H1 (cell line): ENCODE measurements around the gene ANXA2. TPM values are rescaled to one million over a fixed set of nuclear protein-coding genes. Genes with fewer than 3 reads are reported as not detected.

Source experiments
- CTCF ChIA-PET: fragments of 300-600 bp; sonication (Branson Sonifier 250); formaldehyde crosslinking; loops from one replicate; lab custom pipeline; 2021; ENCODE audit not compliant: partially characterized antibody; lab: Charles Lee
- POLR2A ChIA-PET: fragments of 300-600 bp; sonication (Branson Sonifier 250); formaldehyde crosslinking; loops from one replicate; lab custom pipeline; 2021; ENCODE audit warnings: inconsistent platforms; ENCODE audit not compliant: partially characterized antibody; lab: Charles Lee
- DNase-seq, 2 experiments: peaks; one replicate each; pipeline versions ENCODE4 v3.0.0 to v3.0.0-alpha.2; 2010 to 2022; ENCODE audit warnings: low spot score in 2 of 2, low read depth in 1 of 2, mixed read lengths in 1 of 2
- FAIRE-seq: peaks from 2 replicates; lab custom pipeline; 2011; peaks lifted over from hg19 to GRCh38; lab: Jason Lieb, UNC
- H2AFZ ChIP-seq: 2 replicates; pipeline ENCODE4 v1.8.1; 2012; ENCODE audit warnings: low read length, inconsistent platforms
- H2AK5ac ChIP-seq: 2 replicates; pipeline ENCODE4 v1.6.1; 2013; ENCODE audit warnings: low read depth, low read length
- H2BK120ac ChIP-seq: replicated peaks from 2 replicates; pipeline ENCODE3; 2013; ENCODE audit warnings: low read depth, low read length, inconsistent platforms
- H2BK12ac ChIP-seq: 2 replicates; pipeline ENCODE4 v1.6.1; 2013; ENCODE audit warnings: low read depth, low read length
- H2BK15ac ChIP-seq: 2 replicates; pipeline ENCODE4 v1.6.1; 2013; ENCODE audit warnings: low read length
- H2BK20ac ChIP-seq: 2 replicates; pipeline ENCODE4 v1.6.1; 2013; ENCODE audit warnings: low read length
- H2BK5ac ChIP-seq: 2 replicates; pipeline ENCODE4 v1.6.1; 2013; ENCODE audit warnings: low read depth, low read length
- H3K14ac ChIP-seq: 2 replicates; pipeline ENCODE4 v1.6.1; 2013; ENCODE audit warnings: inconsistent platforms; ENCODE audit not compliant: insufficient read length
- H3K18ac ChIP-seq: 2 replicates; pipeline ENCODE4 v1.6.1; 2013; ENCODE audit warnings: low read length; ENCODE audit errors: extremely low read depth
- H3K23ac ChIP-seq: 2 replicates; pipeline ENCODE4 v1.6.1; 2013; ENCODE audit warnings: inconsistent platforms; ENCODE audit not compliant: insufficient read length
- H3K23me2 ChIP-seq: 2 replicates; pipeline ENCODE4 v1.6.1; 2013; ENCODE audit warnings: low read depth, low read length
- H3K27ac ChIP-seq: 2 replicates; pipeline ENCODE4 v1.6.1; 2011; ENCODE audit warnings: low read depth, low read length, inconsistent platforms
- H3K27me3 ChIP-seq, 4 experiments: replicated peaks in 1 of 4; 1 replicate in 1 of 4; 2 replicates in 3 of 4; pipeline versions ENCODE4 v1.6.1 to v1.8.1; 2011 to 2013; ENCODE audit warnings: low read length in 3 of 4, mild to moderate bottlenecking in 3 of 4, inconsistent platforms in 2 of 4, mixed read lengths in 2 of 4, moderate library complexity in 1 of 4; ENCODE audit not compliant: control insufficient read depth in 3 of 4, insufficient read depth in 3 of 4; ENCODE audit errors: extremely low read depth in 1 of 4
- H3K36me3 ChIP-seq, 4 experiments: 2 replicates each; pipeline versions ENCODE4 v1.6.1 to v1.8.1; 2011 to 2013; ENCODE audit warnings: mild to moderate bottlenecking in 4 of 4, low read length in 3 of 4, moderate library complexity in 2 of 4, control low read depth in 1 of 4, inconsistent platforms in 1 of 4; ENCODE audit not compliant: insufficient read depth in 4 of 4, control insufficient read depth in 2 of 4
- H3K4ac ChIP-seq: replicated peaks from 2 replicates; pipeline ENCODE3; 2013; ENCODE audit warnings: low read length, low read depth, mixed read lengths, inconsistent platforms; ENCODE audit not compliant: insufficient read length
- H3K4me1 ChIP-seq, 4 experiments: replicated peaks in 1 of 4; 1 replicate in 1 of 4; 2 replicates in 3 of 4; pipeline versions ENCODE4 v1.6.1 to v1.8.1; 2011 to 2013; ENCODE audit warnings: low read length in 3 of 4, inconsistent platforms in 2 of 4, mixed read lengths in 1 of 4; ENCODE audit not compliant: insufficient read depth in 4 of 4, control insufficient read depth in 3 of 4
- H3K4me2 ChIP-seq, 2 experiments: 2 replicates each; pipeline versions ENCODE4 v1.6.1 to v1.8.1; 2011 to 2013; ENCODE audit warnings: low read depth in 2 of 2, low read length in 2 of 2, control low read depth in 1 of 2, inconsistent platforms in 1 of 2, mild to moderate bottlenecking in 1 of 2; ENCODE audit not compliant: insufficient read depth in 1 of 2
- H3K4me3 ChIP-seq, 4 experiments: fragments of 200-600, 300-600 bp in 1 of 4; sonication (generic), shearing (Covaris generic), sonication (Bioruptor Twin) in 1 of 4; 2 replicates each; pipeline versions ENCODE4 v1.5.1 to v1.8.1; 2011 to 2016; ENCODE audit warnings: low read length in 4 of 4, low read depth in 3 of 4, control low read depth in 2 of 4, inconsistent platforms in 2 of 4, mild to moderate bottlenecking in 2 of 4, mixed read lengths in 1 of 4, moderate library complexity in 1 of 4; ENCODE audit not compliant: insufficient read depth in 2 of 4; ENCODE audit errors: extremely low read depth in 1 of 4
- H3K56ac ChIP-seq: replicated peaks from 2 replicates; pipeline ENCODE3; 2013; ENCODE audit warnings: low read depth, mild to moderate bottlenecking, mixed read lengths, low read length, inconsistent platforms; ENCODE audit not compliant: insufficient read length
- H3K79me1 ChIP-seq: 2 replicates; pipeline ENCODE4 v1.6.1; 2013; ENCODE audit warnings: low read depth, low read length, control low read depth
- H3K79me2 ChIP-seq, 2 experiments: 2 replicates each; pipeline versions ENCODE4 v1.6.1 to v1.8.1; 2012 to 2013; ENCODE audit warnings: low read length in 2 of 2, mild to moderate bottlenecking in 2 of 2, inconsistent platforms in 1 of 2; ENCODE audit not compliant: insufficient read depth in 2 of 2, control insufficient read depth in 1 of 2
- H3K9ac ChIP-seq, 4 experiments: replicated peaks in 1 of 4; 1 replicate in 1 of 4; 2 replicates in 3 of 4; pipeline versions ENCODE4 v1.6.1 to v1.8.1; 2011 to 2013; ENCODE audit warnings: low read depth in 3 of 4, low read length in 3 of 4, control low read depth in 2 of 4, mild to moderate bottlenecking in 2 of 4, moderate library complexity in 2 of 4, inconsistent platforms in 1 of 4; ENCODE audit errors: extremely low read depth in 1 of 4
- H3K9me3 ChIP-seq, 2 experiments: 2 replicates each; pipeline versions ENCODE4 v1.6.1 to v1.8.1; 2012 to 2013; ENCODE audit warnings: mild to moderate bottlenecking in 2 of 2, moderate library complexity in 2 of 2, control low read depth in 1 of 2, inconsistent platforms in 1 of 2, low read depth in 1 of 2, low read length in 1 of 2, mixed read lengths in 1 of 2; ENCODE audit not compliant: insufficient read depth in 2 of 2
- H4K20me1 ChIP-seq, 2 experiments: replicated peaks in 1 of 2; 2 replicates each; pipeline versions ENCODE3 to v1.8.1; 2011 to 2013; ENCODE audit warnings: inconsistent platforms in 2 of 2, low read length in 2 of 2, mild to moderate bottlenecking in 1 of 2; ENCODE audit not compliant: insufficient read depth in 2 of 2, control insufficient read depth in 1 of 2
- H4K5ac ChIP-seq: 2 replicates; pipeline ENCODE4 v1.6.1; 2013; ENCODE audit warnings: low read length, low read depth, mixed read lengths, inconsistent platforms; ENCODE audit not compliant: insufficient read length
- H4K8ac ChIP-seq: 2 replicates; pipeline ENCODE4 v1.8.0; 2013; ENCODE audit warnings: mild to moderate bottlenecking, moderate library complexity, low read length, inconsistent platforms; ENCODE audit not compliant: insufficient read depth; ENCODE audit errors: extremely low read depth
- H4K91ac ChIP-seq: replicated peaks from 2 replicates; pipeline ENCODE3; 2013; ENCODE audit warnings: low read length, mixed read lengths, inconsistent platforms; ENCODE audit not compliant: insufficient read length
- ASH2L ChIP-seq: fragments of 200-600, 300-600 bp; sonication (generic); IDR thresholded peaks from one replicate; pipeline ENCODE4 v1.7.1; 2017; ENCODE audit warnings: low read length
- CTBP2 ChIP-seq: IDR thresholded peaks from 2 replicates; pipeline ENCODE4 v1.7.0; 2011; ENCODE audit warnings: borderline replicate concordance, mild to moderate bottlenecking, moderate library complexity, mixed read lengths, low read length; ENCODE audit not compliant: insufficient read depth, insufficient read length
- EP300 ChIP-seq, 2 experiments: IDR thresholded peaks; 1 replicate in 1 of 2; 2 replicates in 1 of 2; pipeline ENCODE4 v1.6.1; 2011 to 2012; ENCODE audit warnings: low read depth in 2 of 2, low read length in 2 of 2, mild to moderate bottlenecking in 2 of 2, borderline replicate concordance in 1 of 2, inconsistent platforms in 1 of 2, moderate library complexity in 1 of 2
- EZH2 ChIP-seq: fragments of 200-600 bp; sonication (generic); IDR thresholded peaks from 2 replicates; pipeline ENCODE4 v1.7.1; 2012; ENCODE audit warnings: low read depth, mild to moderate bottlenecking, moderate library complexity, low read length, inconsistent platforms; ENCODE audit not compliant: severe bottlenecking
- KDM1A ChIP-seq: fragments of 200-600, 300-600 bp; sonication (generic); IDR thresholded peaks from 2 replicates; pipeline ENCODE4 v1.7.1; 2016; ENCODE audit warnings: mild to moderate bottlenecking, low read length, borderline replicate concordance
- POLR2AphosphoS5 ChIP-seq: IDR thresholded peaks from 2 replicates; pipeline ENCODE4 v1.6.1; 2011; ENCODE audit warnings: low read depth, low read length
- RFX5 ChIP-seq: IDR thresholded peaks from 2 replicates; pipeline ENCODE4 v1.6.1; 2011; ENCODE audit warnings: low read depth, low read length, improper control_type of control experiment, borderline replicate concordance
- SIX5 ChIP-seq: IDR thresholded peaks from 2 replicates; pipeline ENCODE4 v1.6.1; 2011; ENCODE audit warnings: mild to moderate bottlenecking, low read depth, low read length
- SP4 ChIP-seq: IDR thresholded peaks from 2 replicates; pipeline ENCODE4 v1.6.1; 2012; ENCODE audit warnings: low read length, inconsistent platforms
- ZNF274 ChIP-seq: IDR thresholded peaks from 2 replicates; pipeline ENCODE4 v1.7.0; 2012; ENCODE audit warnings: low read length, borderline replicate concordance; ENCODE audit errors: extremely low read depth
- WGBS, 2 experiments: shearing (Covaris generic) in 1 of 2; methylation state at CpG; one replicate each; pipeline versions ENCODE4 v1.1.6 to v1.1.7; 2013 to 2015; ENCODE audit warnings: low lambda C conversion rate in 2 of 2, mixed read lengths in 2 of 2, inconsistent platforms in 1 of 2, low coverage in 1 of 2, missing lambda C conversion rate in 1 of 2; ENCODE audit not compliant: insufficient replicate concordance in 2 of 2, insufficient coverage in 1 of 2, insufficient read length in 1 of 2; ENCODE audit errors: extremely low coverage in 1 of 2, missing lambda C conversion rate in 1 of 2; 5-methylcytosine and 5-hydroxymethylcytosine counted together
- polyA plus RNA-seq, 7 experiments: library from polyadenylated mRNA; depleted of rRNA in 3 of 7; stranded (reverse) in 5 of 7; unstranded in 2 of 7; fragments of >200 nt in 5 of 7; fragments of 200-250 nt in 2 of 7; gene quantifications; 1 replicate in 5 of 7; 2 replicates in 1 of 7; 4 replicates in 1 of 7; pipeline versions ENCODE4 v1.2.1 to v1.2.3, GENCODE V29; 2011 to 2013; ENCODE audit warnings: missing spikeins in 2 of 7, mixed read lengths in 2 of 7
- total RNA-seq: library from RNA; stranded (reverse); fragmentation: NEBNext Ultra II Directional; extraction: Animal tissue kit (Norgen Biotek cat#: 25700); gene quantifications from 2 replicates; pipeline ENCODE4 v1.2.1, GENCODE V29; 2021
- TF ChIP-seq, protein P1 (sequence below): IDR thresholded peaks from 2 replicates; pipeline ENCODE4 v1.6.1; 2012; ENCODE audit warnings: inconsistent platforms

The ANXA2 gene
- total and polyA plus RNA-seq, 2 of the 8 experiments (the other 6 are each of a cell fraction or from before 2014, with no cell fraction given), result 178 to 217 TPM

DNA sequence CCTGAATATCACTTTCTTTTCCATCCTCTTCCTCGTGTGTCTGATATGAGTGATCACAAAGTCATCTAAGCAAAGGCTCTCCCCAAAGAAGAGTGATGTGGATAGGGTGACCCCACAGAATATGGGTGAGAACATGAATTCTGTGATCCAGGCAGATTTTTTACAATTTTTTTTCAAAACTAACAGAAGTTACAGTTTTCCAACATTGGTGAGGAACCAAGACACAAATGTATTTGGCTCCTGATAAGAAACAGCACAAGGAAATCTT lies 27.0 kb downstream of the ANXA2 start:
- 87% methylated on average over 1 of the region's 1 CpG; no CpG with 5 or more reads in 1 of the 2 experiments for WGBS, 2 experiments
- H3K23me2 ChIP-seq, result no peaks in the 10 kb centered on the region
- no peak overlapping the region for H3K56ac ChIP-seq
- H3K23ac ChIP-seq, result no peak overlapping the region
- peaks cover 3% of the 10 kb centered on the region; the same call in 1 of the 2 replicates for H3K79me1 ChIP-seq
- no peaks in the 10 kb centered on the region for H4K20me1 ChIP-seq
- no peak overlapping the region for H2AFZ ChIP-seq
- H3K4me1 ChIP-seq, result peaks cover 2 to 5% (median 5%) of the 10 kb centered on the region in 4 experiments; a peak in 5 of 7 replicates
- H3K9me3 ChIP-seq, result no peaks in the 10 kb centered on the region; a peak in 1 of 4 replicates
- H3K36me3 ChIP-seq, result no peaks in the 10 kb centered on the region; a peak in 2 of 8 replicates
- H2BK20ac ChIP-seq, result no peak overlapping the region
- H3K9ac ChIP-seq, result no peak overlapping the region
- H4K8ac ChIP-seq, result no peak overlapping the region
- no peaks in the 10 kb centered on the region for H3K79me2 ChIP-seq
- H3K4me3 ChIP-seq, result no peak overlapping the region
- H2AK5ac ChIP-seq, result no peak overlapping the region
- H3K4me2 ChIP-seq, result no peak overlapping the region
- no peak overlapping the region for H2BK15ac ChIP-seq
- no peak overlapping the region for H3K14ac ChIP-seq
- H4K5ac ChIP-seq, result no peak overlapping the region
- H2BK120ac ChIP-seq, result no peak overlapping the region
- H3K27me3 ChIP-seq, result no peaks in the 10 kb centered on the region
- H2BK5ac ChIP-seq, result no peak overlapping the region
- FAIRE-seq (no peak), DNase-seq (no peak)
- ChIA-PET POLR2A (interaction anchor here (1.4 kb wide), 1 partner anchor 28 kb away, joined by 4 read pairs; no protein-coding TSS in a partner anchor), CTCF (interaction anchor here (0.7 to 5.2 kb wide), 2 partner anchors 11 to 13 kb away, joined by 3 to 38 read pairs; no protein-coding TSS in a partner anchor)
- H3K27ac ChIP-seq, result no peak overlapping the region
- no peak overlapping the region for H4K91ac ChIP-seq
- TF ChIP-seq RFX5 (no peak), ZNF274 (no peak), KDM1A (no peak), EZH2 (no peak), POLR2AphosphoS5 (no peak), EP300 (IDR thresholded peaks at IDR 0.05; ENCODE audit: borderline replicate concordance in 1 of 2, low read depth in 2 of 2, low read length in 2 of 2) (no peak), SP4 (no peak), SIX5 (no peak), ASH2L (no peak), CTBP2 (no peak)
- TF ChIP-seq, protein P1, sequence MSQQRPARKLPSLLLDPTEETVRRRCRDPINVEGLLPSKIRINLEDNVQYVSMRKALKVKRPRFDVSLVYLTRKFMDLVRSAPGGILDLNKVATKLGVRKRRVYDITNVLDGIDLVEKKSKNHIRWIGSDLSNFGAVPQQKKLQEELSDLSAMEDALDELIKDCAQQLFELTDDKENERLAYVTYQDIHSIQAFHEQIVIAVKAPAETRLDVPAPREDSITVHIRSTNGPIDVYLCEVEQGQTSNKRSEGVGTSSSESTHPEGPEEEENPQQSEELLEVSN, result no peak
- no peak overlapping the region for H2BK12ac ChIP-seq
- H3K4ac ChIP-seq, result no peak overlapping the region
- no peak overlapping the region for H3K18ac ChIP-seq
